ENCODE data around the gene RENBP.

DNA sequence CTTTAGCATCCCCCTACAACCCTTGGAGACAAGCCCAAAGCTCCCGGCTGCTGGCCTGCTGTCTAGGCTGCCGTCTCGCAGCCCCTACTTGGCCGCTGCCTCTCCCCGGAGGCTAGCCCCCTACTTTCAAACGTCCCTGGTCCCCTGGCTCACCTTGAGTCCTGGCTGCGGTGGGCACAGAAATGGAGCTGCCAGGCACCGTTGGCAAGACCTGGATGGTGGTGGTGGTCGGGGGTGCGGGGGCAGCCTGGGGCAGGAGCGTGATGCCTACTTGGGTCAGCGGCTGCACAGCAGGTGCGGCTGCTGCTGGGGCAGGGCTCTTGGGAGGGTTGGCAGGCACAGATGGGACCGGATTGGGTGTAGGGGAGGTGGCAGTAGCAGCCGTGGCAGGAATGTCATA lies 15.2 kb upstream of the RENBP start:
- TF ChIP-seq, protein P1, sequence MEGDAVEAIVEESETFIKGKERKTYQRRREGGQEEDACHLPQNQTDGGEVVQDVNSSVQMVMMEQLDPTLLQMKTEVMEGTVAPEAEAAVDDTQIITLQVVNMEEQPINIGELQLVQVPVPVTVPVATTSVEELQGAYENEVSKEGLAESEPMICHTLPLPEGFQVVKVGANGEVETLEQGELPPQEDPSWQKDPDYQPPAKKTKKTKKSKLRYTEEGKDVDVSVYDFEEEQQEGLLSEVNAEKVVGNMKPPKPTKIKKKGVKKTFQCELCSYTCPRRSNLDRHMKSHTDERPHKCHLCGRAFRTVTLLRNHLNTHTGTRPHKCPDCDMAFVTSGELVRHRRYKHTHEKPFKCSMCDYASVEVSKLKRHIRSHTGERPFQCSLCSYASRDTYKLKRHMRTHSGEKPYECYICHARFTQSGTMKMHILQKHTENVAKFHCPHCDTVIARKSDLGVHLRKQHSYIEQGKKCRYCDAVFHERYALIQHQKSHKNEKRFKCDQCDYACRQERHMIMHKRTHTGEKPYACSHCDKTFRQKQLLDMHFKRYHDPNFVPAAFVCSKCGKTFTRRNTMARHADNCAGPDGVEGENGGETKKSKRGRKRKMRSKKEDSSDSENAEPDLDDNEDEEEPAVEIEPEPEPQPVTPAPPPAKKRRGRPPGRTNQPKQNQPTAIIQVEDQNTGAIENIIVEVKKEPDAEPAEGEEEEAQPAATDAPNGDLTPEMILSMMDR (IDR thresholded peaks at IDR 0.05): no peak
- TF ChIP-seq POLR2A (IDR thresholded peaks at IDR 0.05) (no peak), POLR2AphosphoS5 (IDR thresholded peaks at IDR 0.05; ENCODE audit: insufficient read depth in 1 of 2, low read depth in 1 of 2) (no peak)
